GM19438 (cell line): ENCODE measurements around the gene LRRC74A.

Experiments
- ATAC-seq: cut with Tn5 transposase; IDR thresholded peaks from one replicate; pipeline ENCODE4 v1.9.1; 2021; ENCODE audit warnings: low read depth; ENCODE audit not compliant: unreplicated experiment

The LRRC74A gene

DNA sequence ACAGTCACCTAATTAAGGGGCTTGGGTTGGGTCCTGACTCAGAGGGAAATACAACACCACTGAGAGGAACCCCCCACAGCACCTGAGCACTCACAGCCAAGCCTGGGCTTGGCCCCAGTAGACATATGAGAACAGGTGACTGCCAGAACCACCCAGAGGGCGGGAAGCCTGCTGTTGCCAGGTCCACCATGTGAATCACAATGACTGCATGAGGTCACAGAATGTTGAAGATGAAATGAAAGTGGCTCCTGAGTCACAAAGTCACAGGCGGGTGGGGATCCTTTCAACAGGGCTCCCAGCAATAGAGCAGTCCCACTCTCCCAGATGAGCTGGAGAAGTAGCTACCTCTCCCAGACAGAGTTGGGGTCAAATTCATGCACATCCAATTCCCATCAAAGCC is at the start of gene LRRC74A:
TSS of gene LRRC74A (plus strand) at position 287 of the 400 bp plus-strand sequence. CDS start 290 bp downstream, outside the sequence.
- no peak for ATAC-seq

DNA sequence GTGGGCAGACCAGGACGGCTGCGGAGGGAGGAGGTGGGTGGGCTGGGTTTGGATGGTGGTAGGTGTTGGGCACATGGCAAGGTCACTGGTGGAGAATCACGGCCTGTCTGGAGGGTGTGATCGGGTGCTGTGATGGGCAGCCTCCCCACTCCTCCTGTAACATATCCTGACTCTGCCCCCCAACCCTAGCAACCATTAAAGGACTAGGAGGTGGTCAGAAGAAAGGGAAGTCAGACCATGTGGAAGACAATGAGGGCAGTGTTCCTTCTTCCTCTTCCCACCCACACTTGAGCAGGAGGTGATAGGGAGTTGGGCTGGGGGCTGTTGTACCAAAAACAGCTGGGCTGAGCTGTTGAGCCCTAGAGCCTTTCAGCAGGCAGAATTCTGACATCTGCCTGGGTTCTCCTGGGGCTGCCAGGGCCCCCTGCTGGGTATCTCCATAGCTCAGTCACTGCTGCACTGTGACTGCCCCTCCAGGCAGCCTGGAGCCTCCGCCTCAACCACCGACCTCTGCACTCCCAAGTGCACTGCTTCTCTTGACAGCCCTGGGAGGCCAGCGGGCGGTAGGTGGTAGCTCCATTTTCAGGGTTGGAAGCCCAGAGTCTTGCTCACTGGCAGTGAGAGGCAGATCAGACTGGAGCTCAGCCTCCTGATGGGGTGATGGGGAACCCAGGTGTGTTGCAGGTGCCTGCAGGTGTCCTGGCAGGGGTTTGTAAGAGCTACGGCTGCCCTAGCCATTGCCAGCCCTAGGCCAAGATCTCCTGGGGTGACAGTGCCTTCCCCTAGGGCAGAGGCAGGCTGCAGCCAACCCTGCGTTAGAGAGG is 49.6 kb upstream of the LRRC74A start:
- no peak for ATAC-seq

DNA sequence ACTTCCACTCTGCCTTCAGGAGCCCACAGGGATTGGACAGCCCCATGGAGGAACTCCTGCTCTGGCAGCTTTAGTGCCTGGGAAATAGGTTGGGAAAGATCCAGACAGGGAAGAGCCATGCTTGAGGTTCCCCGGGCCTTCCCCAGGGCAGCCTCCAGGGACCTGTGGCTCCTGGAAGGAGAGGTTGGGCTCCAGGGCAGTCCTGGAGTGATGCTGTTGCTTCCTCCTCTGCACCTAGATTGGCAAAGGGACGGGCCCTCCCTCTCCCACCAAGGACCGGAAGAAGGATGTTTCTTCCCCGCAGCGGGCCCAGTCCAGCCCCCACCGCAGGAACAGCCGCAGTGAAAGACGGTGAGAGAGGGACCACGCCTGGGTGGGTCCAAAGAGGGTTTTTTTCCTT is 48.5 kb upstream of the LRRC74A start:
- ATAC-seq: no peak

DNA sequence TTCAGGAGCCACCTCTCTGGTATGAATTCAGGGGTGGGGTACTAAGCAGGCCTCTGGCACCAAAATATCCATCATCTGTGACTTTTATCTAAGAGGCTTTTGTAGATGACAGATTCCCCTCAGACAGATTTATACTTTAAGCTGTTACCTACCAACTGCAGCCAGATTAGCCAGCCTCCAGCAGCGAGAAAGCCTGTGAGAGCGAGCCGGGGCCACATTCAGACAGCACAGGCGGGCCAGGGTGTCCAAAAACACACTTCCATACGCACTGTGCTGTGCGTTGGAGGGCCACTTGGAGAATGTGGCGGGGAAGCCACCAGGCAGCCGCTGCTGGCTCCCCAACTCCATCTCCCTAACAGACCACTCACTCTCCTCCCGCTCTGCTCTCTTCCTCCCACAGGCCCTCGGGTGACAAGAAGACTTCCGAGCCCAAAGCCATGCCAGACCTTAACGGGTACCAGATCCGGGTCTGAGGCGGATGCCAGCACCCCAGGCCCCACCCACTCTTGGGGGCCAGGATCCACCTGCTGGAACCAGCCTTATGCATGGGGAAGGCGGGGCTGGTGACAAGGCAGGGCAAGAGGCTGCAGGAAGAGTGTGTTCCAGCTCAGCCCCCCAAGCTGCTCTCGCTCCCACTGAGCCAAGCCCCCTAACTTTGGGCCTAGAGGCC is 47.5 kb upstream of the LRRC74A start:
- no peak for ATAC-seq

DNA sequence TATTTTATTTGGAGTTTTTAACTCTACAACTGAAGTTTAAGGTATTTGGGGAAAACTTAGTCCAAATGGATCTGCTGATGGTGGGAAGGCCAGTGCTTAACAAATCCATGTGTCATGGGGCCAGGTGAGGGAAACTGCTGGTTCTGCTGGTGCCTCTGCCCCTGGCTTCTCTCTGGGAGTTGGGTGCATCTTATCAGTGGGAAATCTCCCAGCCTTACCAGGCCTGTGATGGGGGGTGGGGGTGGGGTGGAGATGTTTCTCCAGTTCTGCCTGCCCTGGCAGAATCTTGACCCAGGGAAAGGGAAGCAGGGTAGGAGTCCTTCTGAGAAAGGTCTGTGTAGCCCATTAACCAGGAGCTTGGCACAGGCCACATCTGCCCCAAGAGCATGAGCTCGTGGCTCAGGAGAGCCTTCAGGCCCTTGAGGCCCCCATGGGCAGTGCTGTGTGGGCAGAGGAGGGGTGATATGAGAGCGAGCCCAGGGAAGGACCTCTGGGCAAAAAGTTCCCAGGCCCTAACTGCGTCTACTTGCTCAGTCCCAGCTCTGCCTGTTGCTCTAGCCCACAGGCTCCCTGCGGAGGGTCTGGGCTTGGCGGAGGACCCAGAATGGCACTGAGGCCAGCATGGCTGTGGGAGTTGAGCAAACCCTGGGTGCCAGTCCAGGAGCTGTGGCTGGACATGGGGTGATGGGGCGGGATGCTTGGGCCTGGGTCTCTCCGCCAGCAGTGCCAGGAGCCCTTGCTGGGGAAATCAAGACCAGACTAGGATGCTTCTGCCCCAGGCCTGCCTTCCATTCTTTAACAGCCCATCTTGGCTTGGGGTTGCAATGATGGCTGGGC is 46.8 kb upstream of the LRRC74A start:
- no peak for ATAC-seq

DNA sequence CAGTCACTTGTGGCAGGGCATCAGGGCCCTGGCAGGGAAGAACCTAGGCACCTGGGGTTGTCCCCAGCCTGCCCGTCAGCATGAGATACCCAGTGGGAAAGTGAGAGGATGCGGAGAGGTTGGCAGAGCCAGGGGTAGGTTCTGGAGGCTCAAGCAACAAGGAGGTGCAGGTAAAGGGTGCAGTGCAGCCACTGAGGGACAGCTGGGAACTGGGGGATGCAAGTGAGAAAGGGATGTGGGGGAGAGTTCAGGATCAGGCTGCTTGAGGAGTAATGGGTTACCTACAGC is 46.2 kb upstream of the LRRC74A start:
- no peak for ATAC-seq

DNA sequence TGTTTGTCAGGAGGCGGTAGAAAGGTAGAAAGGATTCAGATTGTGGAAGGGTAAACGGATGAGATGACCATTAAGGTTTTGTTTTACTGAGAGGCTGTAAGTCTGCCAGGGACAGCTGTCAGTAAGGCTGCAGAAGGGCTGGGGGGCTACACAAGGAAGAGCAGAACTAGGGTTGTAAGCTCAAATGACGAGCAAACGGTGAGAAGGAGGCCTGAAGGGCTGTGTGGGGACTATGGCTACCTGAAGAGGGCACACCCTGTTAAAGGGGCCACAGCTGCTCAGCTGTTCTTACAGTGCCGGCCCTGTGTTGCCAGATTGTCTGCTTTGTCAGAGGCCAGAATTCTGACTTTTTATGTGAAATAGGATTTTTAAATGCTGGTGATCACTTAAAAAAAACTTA is 45.8 kb upstream of the LRRC74A start:
- no peak for ATAC-seq

DNA sequence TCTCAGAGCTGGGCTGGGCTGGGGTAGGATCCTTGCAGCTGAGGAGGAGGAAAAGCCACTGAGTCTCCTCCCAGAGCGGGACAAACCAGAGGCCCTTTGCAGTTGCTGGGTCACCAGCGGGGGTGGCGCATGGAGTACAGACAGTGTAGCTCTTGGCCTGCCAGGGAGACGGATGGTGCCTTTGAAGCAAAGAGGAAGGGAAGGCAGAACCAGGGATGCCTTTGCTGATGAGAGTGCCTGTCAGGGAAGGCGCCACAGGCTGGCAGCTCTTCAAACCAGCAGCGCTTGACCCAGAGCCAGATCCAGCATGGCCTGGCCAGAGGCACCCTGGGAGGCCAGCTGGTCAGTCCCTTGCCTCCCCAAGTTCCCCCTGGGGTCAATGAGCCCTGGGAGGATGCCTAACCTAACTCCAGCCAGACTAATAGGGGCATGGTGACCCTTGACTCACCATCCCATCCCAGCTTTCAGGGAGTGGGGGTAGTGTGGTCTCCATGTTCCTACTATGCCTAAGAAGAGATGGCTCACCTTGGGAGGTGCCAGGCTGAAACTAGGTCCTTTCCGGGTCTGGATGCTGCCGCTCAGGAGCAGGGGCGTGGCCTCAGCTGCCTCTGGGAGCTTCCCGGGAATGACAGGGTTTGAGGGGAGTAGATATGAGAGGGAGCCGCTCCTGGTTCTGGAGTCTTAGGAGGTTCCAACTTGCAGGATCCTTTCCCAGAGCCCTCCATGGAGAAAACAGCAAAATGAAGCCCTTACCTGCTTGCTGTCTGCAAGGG is 45.1 kb upstream of the LRRC74A start:
- no peak for ATAC-seq

DNA sequence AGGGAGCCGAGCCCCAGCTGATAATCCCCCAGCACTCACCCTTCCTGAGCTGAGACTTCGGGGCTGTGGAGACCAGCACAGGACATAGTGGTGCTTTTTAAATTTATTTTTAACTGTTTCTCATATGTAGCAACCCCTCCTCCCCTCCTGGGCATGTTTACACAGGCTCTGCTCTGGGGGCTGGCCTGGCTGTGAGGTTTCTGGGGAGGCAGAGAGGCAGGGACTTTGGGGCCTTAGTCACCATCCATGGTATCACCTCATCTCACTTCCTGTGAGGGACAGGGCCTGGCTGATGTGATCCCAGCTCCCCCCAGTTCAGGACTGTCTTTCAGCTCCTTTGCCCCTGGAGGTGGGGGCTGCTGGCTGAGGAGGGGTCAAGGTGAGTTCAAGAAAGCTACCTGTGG is 44.6 kb upstream of the LRRC74A start:
- ATAC-seq: no peak

DNA sequence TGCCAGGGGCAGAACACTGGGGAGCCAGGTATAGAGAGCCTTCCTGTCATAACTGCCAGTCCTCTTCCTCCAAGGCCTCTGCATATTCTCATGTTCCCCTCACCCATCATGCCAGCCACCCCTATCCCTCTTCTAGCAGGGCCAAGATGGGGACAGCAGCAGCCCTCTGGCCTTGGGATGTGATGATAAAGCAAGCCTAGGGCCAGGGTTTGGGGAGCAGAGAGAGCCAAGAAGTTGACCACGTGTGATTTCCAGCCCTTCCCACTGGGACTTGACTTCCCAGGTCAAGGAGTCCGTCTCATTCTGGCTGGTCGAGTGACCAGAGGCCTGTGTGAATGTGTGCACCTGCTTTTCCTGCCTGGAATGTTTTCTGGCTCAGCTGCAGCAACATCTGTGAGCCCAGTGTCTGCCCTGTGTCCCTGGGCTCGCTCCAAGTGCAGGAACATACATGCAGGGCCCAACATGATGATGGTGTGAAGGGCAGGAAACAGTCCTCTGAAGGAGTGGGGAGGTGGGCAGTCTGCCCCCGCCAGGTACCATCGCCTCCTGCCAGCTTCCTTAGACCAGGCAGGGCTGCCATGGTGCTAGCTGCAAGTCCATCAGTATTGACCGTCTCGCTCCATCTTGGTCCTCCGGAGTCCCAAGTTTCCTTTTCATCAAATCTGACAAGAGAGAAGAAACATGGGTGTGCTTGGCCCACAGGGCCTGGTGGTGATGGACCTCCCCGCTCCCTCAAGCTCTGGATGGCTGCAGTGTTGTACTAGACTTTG is 43.9 kb upstream of the LRRC74A start:
- ATAC-seq: no peak

DNA sequence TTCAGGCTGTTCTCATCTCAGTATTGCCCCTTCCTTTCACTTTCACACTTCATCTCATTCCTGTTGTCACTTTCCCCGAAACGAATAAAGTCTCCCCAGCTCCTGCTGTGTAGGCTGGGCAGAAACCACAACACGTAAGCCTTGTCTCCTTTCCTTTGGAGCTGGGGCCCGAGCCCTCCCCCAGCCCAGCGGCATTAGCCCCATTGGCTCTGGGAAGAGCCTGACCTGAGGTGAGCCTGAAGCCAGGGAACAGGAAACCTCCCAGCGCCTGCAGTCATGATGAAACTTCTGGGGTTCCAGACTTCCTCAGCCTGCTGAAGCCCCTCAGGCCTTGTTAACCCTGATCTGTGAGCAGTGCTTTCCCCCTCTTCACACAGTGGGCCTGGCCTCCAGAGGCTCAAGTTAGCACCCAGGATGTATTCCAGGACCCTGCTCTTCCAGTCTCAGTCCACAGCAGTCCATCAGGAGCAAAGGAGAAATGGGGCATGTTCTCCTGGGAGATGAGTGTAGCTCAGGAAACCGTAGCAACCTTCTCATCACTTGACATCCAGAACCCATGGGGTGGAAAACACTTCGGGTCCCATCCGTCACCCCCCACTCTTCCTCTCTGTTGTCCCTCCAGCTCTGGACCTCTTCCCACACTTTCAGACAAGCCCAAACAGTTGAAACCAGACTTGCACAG is 43.2 kb upstream of the LRRC74A start:
- no peak for ATAC-seq

DNA sequence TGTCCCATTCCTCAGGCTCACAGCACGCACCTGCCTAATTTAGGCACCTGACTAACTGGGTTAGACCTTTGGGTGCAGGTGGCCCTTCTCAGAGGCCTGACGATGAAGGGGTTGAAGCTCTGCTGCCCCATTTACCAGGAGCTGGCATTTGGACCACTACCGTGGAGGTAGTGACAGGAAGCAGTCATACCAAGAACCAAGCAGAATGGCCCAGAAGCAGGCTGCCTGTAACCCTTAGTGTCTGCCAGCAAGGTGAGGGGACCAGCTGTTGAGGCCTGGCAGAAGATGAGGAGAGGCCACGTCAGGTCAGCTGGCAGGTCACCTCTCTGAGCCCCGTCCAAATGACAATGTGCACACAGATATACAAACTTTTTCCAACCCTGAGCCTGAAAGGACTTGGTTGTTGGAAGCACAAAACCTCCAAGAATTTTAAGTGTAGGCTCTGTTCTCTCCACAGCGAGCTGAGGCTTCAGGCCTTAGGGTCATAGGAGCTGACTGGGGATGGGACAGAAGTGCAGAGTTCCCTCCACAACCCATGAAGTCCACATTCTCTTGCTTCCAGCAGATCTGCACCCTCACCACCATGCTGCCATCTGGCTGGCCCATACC is 41.8 kb upstream of the LRRC74A start:
- ATAC-seq: no peak

DNA sequence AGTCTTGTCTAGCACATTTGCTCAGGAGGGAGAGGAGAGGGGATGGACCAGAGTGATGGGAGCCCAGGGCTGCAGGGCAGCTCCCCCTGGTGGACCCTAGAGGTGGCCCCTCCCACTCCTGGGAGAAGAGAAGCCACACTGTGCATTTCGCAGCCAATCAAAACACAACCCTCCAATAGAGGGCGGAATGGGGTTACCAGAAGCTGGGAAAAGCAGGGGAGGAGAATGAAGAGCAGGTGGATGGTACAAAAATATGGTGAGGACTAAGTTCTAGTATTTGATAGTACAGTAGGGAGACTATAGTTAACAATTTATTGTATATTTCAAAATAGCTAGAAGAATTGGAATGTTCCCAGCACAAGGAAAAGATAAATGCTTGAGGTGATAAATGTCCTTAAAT is 41.3 kb upstream of the LRRC74A start:
- peak; percentile 89 for ATAC-seq

DNA sequence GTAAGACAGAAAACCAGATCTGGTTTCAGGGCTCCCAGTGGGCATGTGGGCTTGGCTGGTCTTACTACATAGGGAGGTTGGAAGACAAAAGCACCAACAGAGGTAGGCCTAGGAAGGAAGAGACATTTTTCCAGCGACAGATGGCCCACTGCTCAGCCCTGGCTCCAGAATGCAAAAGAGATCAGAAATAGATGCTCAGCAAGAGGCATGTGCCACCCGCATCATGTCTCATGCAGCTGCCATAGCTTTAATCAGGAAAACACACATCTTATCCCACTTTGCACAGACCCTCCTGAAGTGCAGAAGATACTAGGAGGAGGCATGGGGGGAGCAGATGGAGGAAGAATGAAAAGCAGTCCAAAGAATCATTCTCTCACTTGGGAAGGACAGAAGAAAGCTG is 39.6 kb upstream of the LRRC74A start:
- no peak for ATAC-seq

DNA sequence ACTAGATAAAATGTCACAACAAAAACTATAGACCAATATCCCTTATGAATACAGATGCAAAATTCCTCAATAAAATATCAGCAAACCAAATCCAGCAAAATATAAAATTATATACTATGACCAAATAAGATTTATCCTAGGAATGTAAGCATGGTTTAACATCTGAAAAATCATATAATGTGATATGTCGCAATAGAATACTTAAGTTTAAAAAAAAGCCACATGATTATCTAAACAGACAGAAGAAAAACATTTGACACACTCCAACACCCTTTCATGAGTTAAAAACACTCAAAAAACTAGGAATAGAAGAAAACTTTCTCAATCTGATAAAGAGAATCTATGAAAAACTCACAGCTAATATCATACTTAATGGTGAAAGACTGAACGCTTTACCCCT is 33.8 kb upstream of the LRRC74A start:
- no peak for ATAC-seq

DNA sequence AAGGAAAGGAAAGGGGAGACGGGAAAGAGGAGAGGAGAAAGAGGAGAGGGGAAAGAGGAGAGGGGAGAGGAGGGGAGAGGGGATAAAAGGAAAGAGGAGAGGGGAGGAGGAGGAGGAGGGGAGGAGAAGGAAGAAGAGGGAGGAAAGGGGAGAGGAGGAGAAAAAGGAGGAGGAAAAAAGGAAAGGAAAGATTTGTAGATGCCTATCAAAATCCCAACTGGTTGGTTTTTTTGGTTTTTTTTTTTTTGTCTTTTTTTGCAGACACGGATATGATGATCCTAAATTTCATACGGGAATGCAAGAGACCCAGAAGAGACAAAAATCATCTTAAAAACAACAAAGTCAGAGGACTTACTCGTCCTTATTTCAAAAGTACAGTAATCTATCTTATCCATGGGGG is 32.9 kb upstream of the LRRC74A start:
- ATAC-seq: no peak

DNA sequence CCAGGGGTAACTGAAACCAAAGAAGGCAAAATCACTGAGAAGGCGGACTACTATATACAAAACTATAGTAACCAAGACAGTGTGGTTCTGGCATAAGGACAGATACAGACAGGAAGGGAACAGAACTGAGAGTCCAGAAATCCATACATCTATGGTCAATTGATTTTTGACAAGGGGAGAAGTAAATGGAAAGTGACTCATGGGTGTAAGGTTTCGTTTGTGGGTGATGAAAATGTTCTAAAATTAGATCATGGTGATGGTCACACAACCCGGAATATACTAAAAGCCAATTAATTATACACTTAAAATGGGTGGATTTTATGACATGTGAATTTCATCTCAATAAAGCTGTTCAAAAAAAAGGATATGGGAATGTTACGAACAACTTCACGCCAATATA is 32.3 kb upstream of the LRRC74A start:
- no peak for ATAC-seq

DNA sequence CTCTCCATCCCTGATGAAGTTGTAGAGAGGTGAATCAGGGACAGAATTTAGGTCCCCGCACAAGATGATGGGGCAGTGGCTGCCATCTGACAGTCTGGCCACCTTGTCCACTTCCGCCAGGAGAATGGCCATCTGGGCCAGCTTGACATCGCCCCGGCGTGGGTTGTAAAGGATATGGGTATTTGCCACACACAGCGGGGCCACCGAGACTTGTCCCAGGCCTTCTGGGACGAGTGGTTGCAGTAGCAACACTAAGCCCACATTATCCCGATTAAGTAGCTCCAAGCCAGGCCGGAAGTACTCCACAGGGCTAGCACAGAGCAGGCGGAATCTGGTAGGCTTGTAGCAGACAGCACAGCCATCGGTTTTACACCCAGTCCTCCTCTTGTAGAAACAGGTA is 19.8 kb upstream of the LRRC74A start:
- no peak for ATAC-seq

DNA sequence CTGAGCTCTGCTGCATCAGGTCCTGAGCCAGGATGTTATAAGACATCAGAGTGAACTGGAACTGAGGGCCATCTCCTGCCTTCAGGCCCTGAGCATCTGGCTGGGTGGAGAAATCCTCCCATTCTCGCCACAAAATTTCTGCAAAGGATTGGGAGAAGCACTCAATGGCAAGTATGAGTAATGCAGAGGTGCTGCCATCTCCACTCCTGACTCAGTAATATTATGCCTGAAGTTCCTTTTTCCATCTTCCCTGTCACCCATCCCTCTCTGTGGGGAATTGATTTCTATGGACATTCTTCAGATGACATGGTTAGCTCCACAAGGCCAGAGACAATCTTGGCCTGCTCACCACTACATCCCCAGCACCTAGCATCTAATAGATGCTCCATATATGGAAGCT is 18.2 kb upstream of the LRRC74A start:
- ATAC-seq: no peak
